ENCODE data around the gene JARID2.
"Not testable (repeated sequence)": the region's sequence is repeated elsewhere in the genome, so short reads cannot be mapped to it uniquely, and the experiment has no call there.

JARID2 gene

DNA sequence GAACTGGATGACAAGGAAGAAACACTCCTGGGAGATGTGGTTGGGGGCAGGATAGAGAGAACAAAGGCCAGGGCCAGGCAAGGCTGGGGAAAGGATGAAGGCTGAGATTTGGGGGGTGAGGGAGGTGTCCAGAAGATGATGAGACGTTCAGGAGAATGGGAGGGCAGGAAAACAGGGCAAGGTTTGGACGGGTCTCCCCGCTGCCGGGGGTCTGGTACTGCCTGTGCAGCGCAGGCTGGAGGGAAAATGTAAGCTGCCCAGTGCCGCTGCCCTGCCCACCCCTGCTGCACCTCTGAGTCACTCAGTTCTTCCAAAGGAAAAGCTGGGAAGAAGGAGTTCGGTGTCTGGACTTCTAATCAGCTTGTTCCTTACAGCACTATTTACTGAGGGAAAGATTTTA, 286.1 kb downstream of the JARID2 start:
- DNase-seq, result no peak

DNA sequence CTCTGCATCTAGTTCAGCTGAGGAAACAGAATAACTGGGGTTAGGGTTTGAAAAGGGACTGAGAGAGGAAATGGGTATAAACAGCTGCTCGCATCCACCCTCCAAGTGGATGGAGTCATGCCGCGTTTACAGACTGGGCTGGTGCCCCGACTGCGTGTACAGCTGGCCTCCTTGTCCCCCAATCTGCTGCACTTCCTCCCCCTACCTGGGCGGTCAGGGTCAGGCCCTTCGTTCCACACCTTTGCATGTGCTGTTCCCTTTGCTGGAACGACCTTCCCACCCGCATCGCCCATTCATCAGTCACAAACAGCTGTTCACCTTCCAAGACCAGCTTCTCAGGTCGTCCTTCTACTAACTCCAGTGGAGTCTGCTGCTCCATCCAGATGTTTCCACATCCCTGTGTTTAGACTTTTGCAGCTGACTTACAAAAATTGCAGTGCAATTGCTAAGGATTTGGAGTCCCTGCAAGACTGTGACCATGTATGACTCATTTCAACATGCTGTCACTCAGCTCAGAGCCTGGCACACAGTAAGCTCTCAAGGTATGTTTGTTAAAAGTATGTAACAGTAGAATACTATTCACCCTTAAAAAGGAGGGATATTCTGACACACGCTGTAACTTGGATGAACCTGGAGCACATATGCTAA, 287.6 kb downstream of the JARID2 start:
- no peak for DNase-seq

DNA sequence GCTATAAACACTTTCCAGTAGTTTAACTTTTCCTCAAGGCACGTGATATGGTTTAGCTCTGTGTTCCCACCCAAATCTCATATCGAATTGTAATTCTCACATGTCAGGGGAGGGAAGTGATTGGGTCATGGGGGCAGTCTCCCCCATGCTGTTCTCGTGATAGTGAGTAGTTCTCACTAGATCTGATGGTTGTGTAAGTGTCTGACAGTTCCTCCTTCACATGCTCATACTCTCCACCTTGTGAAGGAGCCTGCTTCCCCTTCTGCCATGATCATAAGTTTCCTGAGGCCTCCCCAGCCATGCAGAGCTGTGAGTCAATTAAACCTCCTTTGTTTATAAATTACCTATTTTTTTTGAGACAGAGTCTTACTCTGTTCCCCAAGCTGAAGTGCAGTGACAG, 289.1 kb downstream of the JARID2 start:
- DNase-seq, result no peak

DNA sequence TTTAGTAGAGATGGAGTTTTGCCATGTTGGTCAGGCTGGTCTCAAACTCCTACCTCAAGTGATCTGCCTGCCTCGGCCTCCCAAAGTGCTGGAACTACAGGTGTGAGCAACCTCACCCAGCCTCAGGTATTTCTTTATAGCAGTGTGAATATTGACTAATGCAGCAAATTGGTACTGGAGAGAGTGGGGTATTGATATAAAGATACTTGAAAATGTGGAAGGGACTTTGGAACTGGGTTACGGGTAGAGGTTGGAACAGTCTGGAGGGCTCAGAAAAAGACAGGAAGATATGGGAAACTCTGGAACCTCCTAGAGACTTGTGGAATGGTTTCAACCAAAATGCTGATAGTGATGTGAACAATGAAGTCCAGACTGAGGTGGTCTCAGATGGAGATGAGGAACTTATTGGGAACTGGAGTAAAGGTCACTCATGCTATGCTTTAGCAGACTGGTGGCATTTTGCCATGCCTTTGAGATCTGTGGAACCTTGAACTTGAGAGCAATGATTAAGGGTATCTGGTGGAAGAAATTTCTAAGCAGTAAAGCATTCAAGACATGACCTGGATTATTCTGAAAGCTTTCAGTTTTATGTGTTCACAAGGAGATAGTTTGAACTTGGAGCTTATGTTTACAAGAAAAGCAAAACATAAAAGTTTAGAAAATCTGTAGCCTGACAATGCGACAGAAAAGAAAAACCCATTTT, 289.8 kb downstream of the JARID2 start:
- no peak for DNase-seq

DNA sequence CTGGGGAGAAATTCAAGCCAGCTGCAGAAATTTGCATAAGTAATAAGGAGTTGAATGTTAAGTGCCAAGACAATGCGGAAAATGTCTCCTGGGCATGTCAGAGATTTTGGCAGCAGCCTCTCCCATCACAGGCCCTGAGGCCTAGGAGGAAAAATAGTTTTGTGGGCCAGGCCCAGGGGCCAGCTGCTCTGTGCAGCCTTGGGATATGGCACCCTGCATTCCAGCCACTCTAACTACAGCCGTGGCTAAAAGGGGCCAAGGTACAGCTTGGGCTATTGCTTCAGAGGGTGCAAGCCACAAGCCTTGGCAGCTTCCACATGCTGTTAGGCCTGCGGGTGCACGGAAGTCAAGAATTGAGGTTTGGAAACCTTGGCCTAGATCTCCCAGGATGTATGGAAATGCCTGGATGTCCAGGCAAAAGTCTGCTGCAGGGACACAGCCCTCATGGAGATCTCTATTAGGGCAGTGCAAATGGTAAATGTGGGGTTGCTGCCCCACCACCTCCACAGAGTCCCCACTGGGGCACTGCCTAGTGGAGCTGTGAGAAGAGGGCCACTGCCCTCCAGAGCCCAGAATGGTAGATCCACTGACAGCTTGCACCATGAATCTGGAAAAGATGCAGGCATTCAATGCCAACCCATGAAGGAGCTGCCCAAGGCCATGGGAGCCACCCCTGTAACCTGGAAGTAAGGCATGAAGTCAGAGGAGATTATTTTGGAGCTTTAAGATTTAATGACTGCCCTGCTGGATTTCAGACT, 290.5 kb downstream of the JARID2 start:
- DNase-seq, result no peak

DNA sequence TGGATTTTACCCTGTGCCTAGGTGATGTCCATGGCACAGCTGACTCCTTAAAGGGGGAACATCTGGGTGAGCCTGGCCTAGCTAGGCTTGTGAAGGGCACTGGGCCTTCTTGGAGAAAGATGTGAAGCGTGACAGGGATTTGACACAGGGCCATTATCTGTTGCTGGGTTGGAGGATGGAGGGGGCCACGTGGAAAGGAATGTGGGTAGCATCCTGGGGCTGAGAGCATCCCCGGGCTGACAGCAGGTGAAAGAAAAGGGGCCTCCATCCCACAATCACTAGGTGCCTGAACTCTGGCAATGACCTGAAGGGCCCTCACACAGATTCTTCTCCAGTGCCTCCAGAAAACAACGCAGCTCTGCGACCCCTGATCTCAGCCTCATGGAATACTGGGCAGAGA, 292.2 kb downstream of the JARID2 start:
- no peak for DNase-seq

DNA sequence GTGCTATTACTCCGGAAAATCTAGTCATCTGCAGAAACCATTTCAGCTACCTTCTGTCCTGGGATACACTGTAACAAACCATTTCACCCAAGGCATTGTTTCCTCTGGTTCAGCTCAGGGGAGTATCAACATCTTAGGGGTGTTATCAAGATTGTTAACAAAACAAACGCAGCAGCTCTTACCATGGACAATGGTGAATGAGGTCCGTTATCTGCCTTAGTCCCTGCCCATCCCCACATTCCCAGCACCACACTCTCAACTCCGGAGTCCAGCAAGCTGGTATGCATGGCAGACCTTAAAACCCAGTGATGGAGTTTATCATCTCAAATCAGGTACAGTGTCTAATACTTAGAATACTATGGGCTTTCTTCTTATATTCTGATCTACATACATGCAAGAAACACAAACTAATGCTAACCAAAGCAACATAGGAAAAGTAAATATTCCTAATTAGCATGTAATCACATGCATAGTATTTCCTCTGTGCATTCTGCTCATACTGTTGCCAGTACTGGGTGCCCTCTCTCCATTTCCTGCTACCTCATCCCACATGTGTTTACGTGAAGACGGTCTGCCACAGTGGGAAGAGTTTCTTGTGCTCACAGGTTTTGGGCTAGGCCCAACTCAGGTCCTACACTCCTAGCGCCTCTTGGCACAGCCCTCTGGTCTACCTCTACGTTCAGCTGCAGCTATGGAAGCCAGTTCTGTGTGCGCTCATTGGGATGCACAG, 293.1 kb downstream of the JARID2 start:
- DNase-seq, result no peak

DNA sequence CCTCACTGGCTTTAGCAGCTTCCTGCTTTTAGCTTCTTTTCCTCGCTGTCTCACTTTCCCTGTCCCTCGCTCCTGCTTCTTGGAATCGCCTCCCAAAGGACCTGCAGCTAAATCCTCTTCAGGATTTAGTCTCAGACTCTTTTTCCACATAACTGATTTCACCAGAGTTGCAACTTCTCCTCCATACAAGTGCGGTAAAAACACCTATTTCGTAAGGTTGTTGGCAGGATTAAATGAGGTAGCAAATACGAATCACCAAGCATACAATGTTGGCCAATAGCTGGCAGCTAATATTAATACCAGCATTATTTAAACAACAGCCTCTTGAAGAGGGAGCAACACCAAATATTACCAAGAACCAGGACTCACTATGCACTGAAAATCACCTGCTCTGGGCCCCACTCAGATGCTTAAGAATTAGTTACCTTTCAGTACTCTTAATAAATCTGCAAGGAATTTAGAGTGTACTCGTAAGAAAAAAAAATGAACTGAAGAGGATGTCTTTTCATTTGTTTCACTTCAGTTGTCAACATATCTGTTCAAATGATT, 293.9 kb downstream of the JARID2 start:
- no peak for DNase-seq

DNA sequence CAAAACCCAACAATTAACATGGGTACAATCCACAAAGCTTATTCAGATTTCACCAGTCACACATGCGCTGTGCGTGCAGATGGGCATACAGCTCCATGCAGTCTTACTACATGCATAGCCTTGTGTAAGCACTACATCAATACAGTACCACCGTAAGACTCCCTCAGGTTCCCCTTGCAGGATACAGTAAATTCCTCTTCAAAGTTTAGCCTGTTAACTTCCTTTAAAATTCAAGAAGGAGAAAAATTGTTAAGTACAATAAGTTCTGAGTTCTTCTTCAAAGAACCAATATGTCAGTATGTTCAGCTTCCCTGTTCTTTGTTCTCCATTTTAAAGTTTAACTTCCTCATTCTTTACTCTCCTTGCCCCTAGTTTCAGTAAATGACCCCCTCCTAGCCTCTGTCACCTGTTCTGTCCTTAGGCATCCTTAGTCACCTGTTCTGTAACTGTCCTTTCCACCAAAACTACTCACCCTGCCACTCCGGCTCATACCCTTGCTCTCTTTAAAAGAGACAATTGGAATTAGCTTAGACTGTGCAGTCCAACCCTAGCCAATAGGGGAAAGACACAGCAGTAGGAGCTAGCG, 297.6 kb downstream of the JARID2 start:
- not testable (repeated sequence) for DNase-seq

DNA sequence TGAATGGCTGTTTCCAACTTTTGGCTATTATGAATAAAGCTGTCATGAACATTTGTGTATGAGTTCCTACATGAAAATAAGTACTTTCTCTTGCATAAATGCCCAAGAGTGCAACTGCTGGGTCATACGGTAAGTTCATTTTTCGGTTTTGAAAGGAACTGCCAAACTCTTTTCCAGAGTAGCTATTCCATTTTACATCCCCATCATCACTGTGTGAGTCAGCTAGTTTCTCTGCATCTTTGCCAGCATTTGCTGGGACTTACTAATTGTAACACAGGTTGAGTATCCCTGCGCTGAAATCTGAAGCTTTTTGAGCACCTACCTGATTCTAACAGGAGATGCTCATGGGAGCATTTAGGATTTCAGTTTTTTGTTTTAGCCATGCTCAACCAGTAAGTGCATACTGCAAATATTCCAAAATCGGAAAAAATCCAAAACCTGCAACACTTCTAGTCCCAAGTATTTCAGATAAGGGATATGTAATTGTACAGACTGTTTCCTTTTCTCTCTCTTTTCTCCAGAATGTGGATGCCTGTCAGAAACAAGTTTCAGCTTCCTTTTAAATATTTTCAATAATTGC, 298.5 kb downstream of the JARID2 start:
- no peak for DNase-seq

DNA sequence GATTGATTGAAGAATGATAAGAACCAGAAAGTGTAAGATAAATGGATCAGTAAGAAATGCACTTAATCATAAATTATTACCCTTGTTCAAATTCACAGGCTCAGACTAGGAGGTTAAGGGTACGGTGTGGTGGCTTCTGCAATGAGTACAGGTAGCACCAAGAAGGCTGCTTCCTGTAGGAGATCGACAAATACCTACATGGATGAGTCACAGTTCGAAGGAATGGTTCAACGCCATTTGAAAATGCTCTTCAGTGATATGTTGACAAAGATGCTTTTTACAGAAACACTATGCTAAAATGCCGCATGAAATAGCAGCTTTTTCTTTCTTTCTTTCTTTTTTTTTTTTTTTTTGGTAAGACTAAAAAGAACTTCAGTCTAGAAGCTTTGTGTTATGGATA, 300.7 kb downstream of the JARID2 start:
- DNase-seq, result no peak

DNA sequence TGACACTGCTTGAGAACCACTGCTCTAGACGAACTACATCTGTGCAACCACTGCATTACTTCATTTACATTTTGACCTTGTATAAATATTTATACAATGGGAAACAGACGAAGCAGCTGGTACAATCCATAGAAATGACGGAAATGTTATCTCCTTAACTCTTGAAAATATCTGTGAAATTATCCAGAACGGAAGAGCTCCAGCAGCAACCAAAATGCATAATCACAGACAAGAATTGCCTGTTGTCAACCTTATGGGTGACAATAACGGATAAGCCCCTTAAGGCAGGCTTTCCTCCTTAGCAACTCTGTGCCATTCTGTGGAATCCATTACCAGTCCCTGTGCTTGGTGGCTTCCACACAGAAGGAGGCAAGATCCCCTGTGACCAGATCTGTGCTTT, 301.5 kb downstream of the JARID2 start:
- DNase-seq, result no peak

DNA sequence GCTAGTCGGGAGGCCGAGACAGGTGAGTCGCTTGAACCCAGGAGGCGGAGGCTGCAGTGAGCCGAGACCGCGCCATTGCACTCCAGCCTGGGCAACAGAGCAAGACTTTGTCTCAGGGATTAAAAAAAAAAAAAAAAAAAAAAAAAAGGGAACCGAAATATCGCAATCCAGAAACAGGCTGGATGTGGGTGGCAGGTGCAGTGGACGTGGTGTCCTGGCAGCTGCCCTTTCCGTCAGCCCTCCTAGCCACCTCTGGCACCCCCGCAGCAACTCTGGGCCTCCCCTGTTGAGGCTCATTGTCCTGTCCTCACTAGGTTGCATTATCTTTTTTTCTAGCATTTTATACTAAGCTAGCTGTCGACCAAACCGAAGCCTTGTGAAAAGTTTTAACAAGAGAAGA, 303.5 kb downstream of the JARID2 start:
- no peak for DNase-seq

DNA sequence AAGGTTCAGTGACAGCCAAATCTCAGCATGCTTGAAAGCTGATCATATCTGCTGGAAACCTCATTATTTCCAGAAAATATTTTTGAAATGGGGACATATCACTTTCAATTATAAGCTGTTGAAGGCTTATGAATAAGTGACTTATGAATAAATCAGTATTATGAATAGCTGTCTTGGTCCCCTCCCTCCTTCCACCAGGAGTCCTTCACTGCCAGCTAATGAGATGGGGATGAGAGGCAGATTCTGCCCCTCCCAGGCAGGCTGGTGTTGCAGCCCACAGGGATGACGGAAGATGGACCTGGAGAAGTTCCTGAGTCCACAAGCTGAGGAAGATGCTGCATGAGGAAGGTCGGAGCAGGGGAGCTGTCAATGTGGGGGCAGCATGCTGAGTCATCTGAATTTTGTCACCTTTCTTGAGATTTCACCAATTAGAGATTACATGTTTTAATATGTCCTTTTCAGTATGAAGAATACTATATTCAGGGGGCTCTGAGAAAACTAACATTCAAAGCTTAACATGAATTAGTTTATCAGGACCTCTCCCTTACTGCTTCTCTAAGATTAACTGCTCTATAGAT, 304.8 kb downstream of the JARID2 start:
- DNase-seq, result no peak

DNA sequence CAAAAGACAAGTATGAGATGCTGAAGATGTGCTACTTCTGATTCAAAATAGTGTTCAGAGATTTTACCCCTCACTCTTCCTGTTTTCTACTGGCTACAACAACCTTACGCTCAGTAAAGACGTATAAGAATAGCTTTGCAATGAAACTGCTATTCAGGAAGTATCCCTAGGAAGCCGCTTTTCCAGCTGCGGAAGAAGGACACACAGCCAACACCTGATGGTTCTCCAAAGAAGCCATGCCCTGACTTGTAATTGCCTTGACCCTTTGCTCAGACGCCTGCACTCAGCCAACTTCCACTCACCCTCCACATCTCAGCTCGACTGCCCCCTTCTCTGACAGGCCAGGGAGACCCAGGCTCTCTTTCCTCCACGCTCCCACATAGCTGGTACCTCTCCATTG, 305.4 kb downstream of the JARID2 start:
- no peak for DNase-seq

DNA sequence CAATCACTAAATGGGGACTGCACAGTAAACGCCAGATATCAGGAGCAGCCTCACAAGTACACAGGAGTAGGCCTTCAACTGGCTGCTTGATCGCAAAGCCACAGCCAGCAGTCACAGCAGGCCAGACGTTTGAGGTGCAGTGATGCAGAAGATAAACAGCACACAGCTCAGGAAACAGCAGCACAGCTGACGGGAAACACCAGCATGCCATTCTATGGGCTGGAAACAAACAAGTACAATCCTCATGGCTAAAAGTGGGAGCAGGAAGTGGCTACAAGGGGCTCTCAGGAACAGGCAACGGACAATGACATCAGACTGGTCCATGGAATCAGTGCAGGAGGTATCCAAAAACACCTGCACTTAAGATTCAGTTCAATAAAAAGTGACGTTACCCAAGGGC, 305.9 kb downstream of the JARID2 start:
- DNase-seq, result no peak

DNA sequence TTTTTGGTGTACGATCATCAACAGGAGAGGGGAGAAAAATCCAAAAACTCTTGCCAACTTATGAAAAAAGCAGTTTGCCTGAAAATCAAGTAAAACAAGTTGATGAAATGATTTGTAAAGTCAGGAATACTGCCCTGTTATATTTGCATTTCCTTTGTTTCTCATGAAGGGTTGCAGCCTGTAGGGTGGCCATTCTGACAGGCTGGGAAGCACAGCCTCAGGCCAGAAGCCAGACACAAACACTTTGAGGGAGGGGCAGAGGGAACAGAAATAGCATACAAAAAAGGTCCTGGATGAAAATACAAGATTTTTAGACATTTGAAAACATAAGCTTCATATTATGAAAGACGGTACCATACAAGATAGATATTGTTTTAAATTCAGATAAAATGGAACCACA, 307.2 kb downstream of the JARID2 start:
- no peak for DNase-seq

DNA sequence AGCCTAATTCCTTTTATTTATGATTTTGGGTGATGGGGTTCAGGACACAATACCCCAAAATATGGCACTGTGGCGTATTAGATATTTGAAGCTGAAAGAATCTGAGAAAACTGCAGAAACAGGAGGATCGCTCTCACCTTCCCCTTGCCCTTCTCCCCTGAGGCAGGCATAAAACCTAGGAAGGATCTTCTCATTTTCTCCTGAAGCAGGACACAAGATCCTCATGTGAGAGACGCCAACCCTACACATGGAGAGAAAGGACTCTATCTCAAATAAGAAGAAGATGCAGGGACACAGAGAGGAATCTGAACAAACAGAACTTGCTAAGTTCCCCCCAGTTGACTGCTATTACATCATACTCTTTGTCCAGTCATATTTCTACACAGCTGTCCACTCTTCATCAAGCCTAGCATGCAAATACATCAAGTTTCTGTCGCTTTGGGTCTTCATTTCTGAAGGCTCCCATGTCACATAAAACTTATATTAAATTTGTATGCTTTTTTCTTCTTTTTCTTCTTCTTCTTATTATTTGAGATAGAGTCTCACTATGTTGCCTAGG, 307.9 kb downstream of the JARID2 start:
- DNase-seq, result no peak

DNA sequence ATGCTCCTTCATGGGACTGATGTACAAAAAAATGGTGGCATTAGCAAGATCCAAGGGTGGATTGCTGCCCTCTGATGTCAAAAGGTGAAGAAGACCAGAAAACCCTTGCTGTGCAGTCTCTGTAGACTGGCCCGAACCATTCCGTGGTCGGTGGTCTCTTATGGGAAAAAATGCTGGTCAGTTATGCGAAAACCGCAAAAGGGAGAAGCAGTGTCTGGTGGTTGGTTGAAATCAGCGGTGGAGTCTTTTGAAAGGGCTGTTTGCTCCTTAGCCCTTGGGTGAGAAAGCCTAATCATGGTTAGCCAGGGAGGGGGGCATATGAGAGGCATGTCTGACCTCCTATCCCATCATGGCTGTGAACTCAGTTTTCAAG, 308.8 kb downstream of the JARID2 start:
- no peak for DNase-seq

DNA sequence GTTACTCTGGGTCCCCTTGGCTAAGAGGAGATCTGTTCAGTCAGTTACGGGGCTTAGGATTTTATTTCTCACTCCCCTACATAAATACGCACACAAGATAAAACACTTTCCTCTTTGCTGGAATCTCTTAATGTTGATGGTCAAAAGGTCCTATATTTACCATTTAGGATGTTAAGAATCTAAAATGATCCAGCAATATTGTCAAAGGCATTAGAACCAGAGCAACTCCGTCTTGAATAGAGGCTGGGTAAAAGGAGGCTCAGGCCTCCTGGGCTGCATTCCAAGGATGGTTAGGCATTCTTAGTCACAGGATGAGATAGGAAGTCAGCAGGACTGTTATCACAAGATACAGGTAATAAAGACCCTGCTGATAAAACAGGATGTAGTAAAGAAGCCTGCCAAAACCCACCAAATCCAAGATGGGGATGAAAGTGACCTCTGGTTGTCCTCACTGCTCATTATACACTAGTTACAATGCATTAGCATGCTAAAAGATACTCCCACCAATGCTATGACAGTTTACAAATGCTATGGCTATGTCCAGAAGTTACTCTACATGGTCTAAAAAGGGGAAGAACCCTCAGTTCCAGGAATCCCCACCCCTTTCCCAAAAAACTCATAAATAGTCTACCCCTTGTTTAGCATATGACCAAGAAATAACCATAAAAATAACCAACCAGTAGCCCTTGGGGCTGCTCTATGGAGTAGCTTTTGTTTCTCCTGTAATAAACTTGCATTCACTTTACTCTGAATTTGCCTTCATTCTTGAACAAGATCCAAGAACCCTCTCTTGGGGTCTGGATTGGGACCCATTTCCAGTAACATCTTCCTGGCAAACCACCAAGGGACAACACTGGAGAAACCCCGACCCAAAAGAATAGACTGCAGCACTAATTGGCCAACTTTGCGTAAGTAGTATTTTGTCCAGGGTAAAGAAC, 309.5 kb downstream of the JARID2 start:
- no peak for DNase-seq

DNA sequence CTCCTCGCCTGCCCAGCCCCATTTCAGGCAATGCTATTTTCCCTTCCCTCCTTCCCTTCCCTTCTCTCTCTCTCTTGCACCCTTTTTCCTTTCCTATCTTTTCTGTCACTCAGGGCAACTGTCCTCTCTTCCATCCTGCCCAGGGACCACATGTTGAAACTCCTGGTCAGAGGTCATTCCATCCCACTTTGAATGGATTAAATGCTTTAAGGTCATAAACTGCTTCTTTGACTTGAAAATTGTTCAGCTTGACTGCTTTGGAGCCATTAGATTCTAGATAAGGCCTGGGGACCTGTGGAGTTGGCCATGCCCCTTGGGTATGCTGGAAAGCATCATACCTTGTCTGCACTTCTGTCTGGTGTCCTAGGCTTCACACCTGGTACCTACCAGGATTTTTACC, 310.8 kb downstream of the JARID2 start:
- no peak for DNase-seq

Measured in activated CD4-positive, alpha-beta T cell treated with anti-CD3 and anti-CD28 coated beads for 1 hour (primary cell).